ENCODE results near the gene PEX14.
"Not testable (repeated sequence)": the region's sequence is repeated elsewhere in the genome, so short reads cannot be mapped to it uniquely, and the experiment has no call there.

The PEX14 gene

DNA sequence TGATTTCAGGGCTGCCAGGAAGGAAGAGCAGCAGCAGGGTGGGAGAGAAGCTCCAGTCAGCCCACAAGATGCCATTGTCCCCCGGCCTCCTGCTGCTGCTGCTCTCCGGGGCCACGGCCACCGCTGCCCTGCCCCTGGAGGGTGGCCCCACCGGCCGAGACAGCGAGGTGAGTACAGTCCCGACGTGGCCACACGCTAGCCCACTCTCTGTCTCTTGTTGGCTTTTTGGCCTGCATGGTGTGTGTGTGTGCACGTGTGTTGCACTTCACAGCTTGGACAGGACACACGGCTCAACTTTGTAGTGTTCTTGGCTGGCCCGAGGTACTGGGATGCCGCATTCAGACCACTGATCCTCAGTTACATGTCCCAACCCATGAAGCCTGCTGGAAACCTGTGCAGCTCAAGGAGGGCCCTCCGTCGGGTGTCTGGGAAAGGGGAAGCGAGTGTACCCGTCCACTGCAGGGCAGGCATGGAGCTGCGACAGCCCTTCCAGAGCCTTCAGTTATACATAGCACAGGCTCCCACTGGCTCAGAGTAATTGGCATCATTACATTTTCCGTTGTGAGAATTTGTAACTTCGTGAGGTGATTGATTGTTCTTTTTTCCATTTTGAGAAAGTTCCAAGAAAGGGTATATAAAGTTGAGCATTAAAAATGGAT lies 24.5 kb upstream of the PEX14 start:
- DNase-seq (ENCODE audit: low read depth in 2 of 2) = no peak

DNA sequence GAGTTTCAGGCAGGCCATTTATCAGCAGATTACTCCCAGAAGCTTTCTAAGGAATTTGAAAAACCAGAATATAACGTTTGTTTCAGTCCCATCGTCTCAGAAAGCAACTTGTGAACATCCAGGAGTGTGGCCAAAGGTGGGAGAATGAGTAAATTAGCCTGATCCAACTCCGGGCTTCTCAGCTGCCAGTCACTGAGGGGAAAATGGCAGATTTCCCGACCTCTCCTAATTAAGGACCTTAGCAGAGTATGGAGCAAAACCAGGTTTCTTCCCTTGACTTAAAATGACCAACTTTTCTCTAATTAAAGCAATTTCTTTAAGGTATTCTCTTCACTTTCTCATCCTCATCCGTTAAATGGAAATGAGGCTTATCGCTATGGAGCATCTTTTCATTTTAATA lies 23.9 kb upstream of the PEX14 start:
- no peak for DNase-seq (ENCODE audit: low read depth in 2 of 2)

DNA sequence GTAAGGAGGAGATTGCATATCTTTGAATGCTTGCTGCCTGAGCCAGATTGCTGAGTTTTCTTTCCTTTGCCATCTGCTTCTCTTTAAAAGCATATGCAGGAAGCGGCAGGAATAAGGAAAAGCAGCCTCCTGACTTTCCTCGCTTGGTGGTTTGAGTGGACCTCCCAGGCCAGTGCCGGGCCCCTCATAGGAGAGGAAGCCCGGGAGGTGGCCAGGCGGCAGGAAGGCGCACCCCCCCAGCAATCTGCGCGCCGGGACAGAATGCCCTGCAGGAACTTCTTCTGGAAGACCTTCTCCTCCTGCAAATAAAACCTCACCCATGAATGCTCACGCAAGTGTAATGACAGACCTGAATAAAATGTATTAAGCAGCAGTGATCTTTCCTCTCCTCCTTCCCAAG lies 23.5 kb upstream of the PEX14 start:
- DNase-seq (ENCODE audit: low read depth in 2 of 2) = no peak

DNA sequence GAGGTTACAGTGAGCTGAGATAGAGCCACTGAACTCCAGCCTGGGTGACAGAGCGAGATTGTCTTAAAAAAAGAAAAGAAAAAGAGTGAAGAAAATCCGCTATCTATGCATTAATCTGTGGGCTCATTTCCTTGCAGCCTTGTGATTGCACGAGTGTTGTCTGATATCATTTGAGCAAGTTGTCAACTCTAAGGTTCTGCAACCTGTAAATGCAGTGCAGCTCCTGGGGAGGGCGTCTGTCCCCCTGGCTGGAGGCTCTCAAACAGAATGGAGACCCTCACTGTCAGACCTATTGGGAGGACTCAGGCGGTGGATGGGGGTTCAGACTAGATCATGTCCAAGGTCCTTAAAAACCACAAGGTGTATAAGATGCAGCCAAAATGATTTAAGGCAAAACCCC lies 18.7 kb upstream of the PEX14 start:
- no peak for DNase-seq (ENCODE audit: low read depth in 2 of 2)

DNA sequence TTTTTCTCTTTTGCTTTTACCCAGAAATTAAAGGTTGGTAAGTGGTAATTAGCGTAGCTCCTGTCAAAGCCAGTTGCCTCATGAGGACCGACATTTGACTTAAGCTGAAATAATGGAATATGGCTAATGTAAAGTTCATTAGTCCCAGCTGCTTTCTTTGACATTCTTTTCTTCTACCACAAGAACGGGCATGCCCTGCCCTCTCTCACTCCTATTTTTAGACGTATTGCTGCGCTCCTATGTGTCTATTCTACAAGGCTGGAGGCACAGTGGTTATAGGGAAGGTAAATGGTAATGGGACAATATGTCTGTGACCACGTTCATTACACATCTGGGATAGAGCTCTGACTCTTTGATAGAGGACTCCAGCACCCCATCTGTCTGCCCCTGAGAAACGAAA lies 18.1 kb upstream of the PEX14 start:
- no peak for DNase-seq (ENCODE audit: low read depth in 2 of 2)

DNA sequence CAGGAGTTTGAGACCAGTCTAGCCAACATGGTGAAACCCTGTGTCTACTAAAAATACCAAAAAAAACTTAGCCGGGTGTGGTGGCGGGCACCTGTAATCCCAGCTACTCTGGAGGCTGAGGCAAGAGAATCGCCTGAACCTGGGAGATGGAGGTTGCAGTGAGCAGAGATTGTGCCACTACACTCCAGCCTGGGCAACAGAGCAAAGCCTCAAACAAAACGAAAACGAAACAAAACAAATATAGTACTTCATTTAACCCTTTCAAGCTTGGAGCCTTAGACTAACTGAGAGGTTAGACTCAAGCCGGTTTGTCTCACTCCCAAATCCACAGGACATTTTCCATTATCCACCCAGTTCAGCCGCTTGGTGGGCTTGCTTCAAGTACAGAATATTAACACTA lies 17.3 kb upstream of the PEX14 start:
- DNase-seq (ENCODE audit: low read depth in 2 of 2) = not testable (repeated sequence)

DNA sequence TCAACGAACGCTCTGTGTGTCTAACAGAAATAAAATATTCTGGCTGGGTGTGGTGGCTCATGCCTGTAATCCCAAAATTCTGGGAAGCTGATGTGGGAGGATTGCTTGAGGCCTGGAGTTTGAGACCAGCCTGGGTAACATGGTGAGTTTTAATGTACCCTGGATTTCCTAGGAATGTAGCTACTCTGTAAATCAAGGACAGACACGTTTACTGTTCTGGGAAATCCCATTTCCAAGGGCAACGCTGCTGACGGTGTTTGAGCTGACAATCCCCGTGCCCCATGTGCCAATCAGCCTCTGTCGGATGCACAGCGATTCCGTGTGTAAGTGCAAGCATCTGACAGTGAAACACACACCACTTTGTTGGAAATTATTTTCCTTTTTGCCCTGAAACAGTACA lies 16.9 kb upstream of the PEX14 start:
- no peak for DNase-seq (ENCODE audit: low read depth in 2 of 2)

DNA sequence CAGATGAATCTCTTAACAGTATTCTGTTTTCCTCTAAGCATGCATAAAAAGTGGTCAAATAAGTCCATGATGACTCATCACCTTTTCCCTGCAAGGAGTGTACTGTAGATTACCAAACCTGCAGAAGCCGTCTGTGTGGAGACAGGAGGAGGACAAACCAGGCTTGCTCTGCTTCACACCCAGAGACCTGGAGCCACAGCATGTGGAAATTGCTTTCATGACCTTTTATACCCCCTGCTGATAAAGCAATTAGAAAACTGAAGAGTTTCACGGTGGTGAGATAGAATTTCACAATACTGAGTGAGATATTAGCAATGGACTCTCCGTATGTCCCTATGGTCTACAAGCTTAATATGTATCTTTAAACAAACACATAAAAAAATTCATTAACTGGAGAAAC lies 15.6 kb upstream of the PEX14 start:
- DNase-seq (ENCODE audit: low read depth in 2 of 2) = no peak

DNA sequence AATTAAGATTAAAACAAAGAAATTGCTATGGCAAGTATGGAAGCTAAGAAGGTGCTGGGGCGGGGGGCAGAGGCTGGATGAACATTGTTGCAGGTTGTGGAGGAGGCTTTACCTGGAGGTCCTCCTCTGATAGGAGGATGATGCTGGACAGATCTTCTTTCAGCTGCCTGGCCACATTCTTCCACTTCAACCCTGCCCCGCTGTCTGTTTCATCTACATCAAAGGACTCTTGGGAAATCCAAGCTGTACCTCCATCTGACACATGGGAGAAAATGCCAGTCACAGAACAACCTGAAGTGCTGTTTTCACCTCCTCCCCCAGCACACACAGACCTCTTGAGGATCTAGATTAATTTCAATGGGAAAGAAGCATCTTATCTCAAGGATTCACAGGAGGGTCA lies 7.7 kb upstream of the PEX14 start:
- no peak for DNase-seq (ENCODE audit: low read depth in 2 of 2)

DNA sequence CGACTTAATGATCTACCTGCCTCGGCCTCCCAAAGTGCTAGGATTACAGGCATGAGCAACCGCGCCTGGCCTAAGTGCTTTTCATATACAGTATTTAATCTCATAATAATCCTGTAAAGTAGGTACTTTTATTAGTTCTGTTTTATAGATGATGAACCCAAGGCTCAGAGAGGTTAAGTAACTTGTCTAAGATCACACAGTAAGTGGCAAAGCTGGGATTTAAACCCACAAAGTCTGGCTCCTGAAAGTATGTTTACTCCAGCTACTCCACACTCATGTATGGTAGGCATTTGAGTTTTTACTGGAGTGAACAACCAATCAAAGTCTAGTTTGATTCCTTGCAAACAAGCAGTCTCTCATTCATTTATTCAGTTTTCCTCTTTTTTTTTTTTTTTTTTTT lies 4.7 kb upstream of the PEX14 start:
- DNase-seq (ENCODE audit: low read depth in 2 of 2) = no peak

DNA sequence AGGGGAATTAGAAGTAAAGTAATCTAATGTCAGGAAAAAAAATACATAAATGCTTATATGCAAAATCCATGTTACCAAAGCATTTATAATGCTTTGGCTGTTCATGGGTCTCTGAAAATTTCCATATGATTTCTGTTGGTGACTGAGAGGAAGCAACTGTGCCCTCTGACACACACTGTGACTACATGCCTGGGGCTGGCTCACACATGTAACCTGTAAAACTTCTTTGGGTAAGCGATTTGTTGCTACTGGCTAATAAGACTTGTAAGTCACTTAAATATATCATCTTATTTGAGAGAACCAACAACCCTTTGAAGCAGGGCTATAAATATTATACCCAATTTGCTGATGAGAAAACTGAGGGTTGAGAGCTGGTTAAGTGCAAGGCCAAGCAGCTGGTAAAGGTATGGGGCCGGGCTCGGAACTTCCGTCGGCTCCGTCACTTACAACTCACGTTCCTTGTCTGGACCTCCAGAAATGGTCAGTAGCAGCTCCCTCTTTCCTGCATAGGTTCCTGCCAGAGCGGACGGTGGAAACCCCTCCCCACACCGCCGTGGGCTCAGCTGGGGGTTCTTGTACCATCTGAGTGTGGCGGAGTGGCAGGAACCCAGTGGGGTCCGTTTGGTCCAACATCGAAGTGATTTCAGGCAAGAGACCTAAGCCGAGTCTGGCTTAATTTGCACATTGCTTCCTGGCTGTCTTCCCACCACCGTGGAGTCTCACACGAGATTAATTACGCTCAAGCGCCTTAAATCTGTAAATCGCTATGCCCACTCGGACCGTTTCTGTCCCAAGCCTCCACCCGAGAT lies 3.1 kb upstream of the PEX14 start:
- DNase-seq (ENCODE audit: low read depth in 2 of 2) = no peak

DNA sequence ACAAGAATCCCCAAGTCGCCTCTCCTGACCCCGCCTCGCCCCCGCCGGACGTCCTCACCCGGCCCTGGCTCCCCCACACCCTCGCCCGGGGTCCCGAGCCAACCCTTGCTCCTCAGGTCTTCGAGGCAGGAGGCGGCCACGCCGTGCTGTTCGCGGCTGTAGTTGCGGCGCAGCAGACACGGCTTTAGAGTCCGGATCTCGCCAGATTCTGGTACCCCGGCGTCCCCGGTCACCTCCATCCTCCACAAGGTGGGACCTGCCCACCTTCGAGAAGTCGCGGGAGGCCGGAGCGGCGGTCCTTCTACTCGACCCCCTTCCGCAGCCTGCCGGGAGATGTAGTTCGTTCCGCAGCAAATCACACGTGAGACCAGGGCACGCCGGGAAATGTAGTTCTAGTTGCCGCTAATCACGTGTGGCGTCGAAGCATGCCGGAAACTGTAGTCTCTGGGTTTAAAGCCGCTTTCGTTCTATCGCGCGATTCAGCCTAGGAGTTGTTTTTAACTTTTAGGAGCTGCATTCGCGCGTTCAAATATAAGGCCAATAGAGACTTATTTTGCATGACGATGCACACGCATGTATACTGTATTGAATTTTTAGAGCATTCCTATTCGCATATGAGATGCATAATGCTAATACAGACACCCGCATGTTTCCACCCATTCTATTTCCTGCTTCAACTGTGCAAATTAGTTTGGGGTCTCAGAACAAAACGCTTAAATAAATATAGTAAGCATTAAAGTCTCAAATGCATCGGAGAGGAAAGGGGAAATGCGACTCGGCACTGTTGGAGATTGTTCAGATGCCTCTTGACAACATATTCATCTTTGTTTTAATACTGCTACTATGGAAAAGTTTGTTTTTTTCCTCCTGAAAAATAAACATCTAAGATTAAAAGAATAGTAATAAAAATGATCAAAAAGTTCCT lies 2.3 kb upstream of the PEX14 start, which contains the start of gene DFFA:
Gene DFFA, minus strand, starts transcription at position 310 of the 925 bp plus-strand sequence. Its CDS starts 71 bp downstream, at position 239.
- DNase-seq (ENCODE audit: low read depth in 2 of 2) = peak; percentile 81 to 86

DNA sequence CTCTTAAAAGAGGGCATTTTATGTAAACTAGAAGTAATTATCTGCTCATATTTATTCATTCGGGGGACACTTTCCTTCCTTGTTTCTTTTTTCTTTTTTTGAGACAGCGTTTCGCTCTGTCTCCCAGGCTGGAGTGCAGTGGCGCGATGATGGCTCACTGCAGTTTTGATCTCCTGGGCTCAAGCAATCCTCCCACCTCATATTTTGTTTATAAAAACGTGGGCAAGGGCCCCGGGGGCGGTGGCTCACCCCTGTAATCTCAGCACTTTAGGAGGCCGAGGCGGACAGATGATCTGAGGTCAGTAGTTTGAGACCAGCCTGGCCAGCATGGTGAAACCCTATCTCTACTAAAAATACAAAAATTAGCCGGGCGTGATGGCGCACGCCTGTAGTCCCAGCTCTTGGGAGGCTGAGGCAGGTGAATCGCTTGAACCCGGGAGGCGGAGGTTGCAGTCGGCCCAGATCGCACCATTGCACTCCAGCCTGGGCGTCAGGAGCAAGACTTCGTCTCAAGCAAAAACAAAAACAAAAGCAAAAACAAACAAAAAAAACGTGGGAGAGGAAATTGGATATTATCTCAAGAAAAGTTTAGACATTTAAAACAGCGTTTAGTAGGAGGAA lies 1.5 kb upstream of the PEX14 start:
- no peak for DNase-seq (ENCODE audit: low read depth in 2 of 2)

DNA sequence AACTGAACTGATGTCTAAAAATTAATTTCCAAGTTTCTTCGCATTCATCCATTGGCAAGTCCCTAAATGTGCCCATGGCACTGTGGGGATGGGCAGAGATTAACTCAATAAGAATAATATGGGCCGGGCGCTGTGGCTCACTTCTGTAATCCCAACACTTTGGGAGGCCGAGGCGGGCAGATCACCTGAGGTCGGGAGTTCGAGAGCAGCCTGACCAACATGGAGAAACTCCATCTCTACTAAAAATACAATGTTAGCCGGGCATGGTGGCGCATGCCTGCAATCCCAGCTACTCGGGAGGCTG lies 489 bp upstream of the PEX14 start:
- DNase-seq (ENCODE audit: low read depth in 2 of 2) = not testable (repeated sequence)

DNA sequence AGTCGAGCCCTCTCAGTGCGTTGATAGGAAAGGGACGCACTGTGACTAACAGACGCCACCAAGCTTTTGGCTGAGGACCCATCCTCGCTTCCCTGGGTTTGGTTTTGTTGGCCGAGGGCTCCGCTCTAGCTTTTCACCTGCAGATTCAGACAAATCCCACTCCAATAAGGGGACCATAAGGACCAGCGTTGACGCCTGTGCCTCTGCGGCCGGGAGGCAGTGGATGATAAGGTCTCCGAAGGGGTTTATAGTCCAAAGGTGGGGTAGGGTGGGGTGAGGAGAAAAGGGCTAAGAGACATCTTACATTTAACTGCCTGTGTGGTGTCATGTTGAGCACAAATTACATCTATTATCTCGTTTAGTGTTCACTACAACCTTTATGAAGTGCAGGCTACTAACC lies 760 bp downstream of the PEX14 start:
- no peak for DNase-seq (ENCODE audit: low read depth in 2 of 2)

DNA sequence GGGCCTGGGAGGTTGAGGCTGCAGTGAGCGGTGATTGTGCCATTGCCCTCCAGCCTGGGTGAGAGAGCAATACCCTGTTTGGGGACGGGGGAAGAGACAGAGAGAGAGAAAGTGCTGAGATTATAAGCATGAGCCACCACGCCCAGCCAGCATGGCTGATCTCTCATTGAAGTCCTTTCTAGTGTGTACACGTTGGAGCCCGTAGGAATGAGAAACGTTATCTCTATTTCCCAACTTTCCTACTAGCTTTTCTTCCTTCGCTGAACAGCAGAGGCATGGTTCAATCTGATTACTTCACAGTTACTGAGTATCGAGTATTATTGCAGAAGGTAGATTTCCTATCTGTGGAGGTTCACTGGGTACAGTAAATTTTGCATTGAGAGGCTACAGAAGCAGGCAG lies 4.5 kb downstream of the PEX14 start:
- no peak for DNase-seq (ENCODE audit: low read depth in 2 of 2)

DNA sequence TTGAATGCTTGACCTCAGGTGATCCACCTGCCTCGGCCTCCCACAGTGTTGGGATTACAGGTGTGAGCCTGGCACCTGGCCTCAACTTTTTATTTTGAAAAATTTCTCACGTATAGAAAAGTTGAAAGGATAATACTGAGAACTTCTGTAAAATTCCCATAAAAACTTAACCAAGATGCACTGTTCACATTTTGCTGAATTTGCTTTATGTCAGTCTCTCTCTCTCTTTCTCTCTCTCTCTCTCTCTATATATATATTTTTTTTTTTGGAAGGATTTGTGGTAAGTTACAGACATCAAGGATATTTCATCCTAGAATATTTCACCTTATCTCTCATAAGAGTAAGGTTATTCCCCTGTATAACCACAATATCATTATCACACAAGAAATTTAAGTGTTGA lies 5.9 kb downstream of the PEX14 start:
- no peak for DNase-seq (ENCODE audit: low read depth in 2 of 2)

DNA sequence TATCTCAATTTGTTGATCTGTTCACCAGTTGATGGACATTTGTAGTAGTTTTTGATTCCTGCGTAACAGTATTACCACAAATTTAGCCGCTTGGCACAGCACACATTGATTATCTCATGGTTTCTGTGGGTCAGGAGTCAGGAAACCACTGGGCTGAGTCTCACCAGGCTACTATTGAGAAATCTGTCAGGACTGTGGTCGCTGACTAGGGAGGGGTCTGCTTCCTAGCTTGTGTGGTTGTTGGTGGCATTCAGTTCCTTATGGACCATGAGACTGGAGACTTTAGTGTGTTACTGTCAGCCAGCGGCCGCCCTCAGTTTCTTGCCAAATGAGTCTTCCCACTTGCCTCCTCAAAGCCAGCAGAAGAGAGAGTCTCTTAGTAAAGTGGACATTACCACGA lies 9.8 kb downstream of the PEX14 start:
- DNase-seq (ENCODE audit: low read depth in 2 of 2) = no peak

DNA sequence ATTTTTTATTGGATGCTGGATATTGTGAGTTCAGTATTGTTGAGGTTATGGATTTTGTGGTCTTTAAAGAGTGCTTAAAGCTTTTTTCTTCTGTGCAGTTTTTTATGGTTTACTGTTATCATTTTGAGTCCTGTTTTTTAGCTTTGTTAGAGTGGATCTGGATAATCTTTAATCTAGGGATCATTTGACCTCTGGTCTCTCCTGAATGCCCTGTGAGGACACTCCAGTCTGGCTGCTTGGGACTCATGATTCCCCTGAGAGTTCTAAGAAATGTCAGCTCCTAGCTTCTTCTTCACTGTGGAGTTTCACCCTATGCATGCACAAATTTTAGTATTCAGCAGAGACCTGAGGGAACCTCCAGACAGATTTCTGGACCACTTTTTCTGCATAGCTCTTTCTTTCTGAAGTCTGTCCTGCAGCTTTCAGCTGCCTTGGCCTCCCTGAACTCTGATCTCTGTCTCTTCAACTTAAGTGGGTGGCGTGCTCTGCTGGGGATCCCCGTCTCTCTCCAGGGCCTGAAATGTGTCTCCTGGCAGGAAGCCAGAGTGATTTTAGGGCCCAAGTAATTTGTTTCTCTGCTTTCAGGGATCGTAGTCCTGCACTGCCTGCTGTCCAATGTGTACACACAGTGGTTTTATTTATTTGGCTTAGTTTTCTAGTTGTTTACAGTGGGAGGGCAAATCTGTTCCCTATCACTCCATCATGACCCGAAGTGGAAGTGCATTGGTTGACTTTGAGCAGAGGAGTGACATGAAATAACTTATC lies 14.7 kb downstream of the PEX14 start:
- DNase-seq (ENCODE audit: low read depth in 2 of 2) = no peak

DNA sequence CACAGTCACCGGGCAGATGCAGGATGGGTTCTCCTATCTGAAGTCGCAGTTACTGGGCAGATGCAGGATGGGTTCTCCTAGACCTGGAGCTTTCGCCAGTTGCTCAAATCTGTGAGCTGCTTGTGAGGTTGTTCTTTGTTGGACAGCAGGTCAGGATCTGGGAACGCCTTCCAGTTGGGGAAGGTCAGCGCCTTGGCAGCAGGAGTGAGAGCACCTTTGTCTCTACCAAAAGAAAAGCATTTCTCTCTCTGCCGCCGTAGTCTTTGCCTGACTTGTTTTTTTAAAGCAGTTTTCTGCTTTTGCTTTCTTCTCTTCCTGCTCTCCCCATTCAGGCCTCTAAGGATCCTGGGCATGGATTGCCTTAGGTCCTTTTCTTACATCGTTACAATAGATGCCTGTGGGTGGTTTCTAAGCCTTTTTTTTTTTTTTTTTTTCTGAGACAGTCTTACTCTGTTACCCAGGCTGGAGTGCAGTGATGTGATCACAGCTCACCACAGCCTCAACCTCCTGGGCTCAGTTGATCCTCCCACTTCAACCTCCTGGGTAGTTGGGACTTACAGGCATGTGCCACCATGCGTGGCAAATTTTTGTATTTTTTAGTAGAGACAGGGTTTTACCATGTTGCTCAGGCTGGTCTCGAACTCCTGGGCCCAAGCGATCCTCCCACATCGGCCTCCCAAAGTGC lies 15.7 kb downstream of the PEX14 start:
- no peak for DNase-seq (ENCODE audit: low read depth in 2 of 2)

DNA sequence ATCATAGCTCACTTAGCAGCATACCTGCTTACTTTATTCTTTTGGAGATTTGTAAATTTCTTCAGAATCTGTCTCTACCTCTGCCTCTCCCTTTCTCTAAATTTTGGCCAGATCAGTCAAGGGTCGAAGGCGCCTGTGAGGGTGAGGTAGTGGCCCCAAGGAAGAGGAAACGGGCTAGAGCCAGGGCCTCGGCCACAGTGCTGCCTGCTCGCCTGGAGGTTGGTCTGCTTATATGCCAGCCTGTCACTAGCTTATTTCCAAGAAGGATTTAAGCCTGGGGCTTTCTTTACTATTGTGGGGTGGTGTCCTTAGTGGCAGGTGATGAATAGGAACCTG lies 19.6 kb downstream of the PEX14 start:
- no peak for DNase-seq (ENCODE audit: low read depth in 2 of 2)
